Measurements from ENCODE around the gene CACNA2D4.

CACNA2D4 gene

GRCh38 chr12:1896964-1897363 lies 21.5 kb downstream of the CACNA2D4 start:
- DNase-seq (ENCODE audit: extremely low spot score), result no peak
- ChIA-PET POLR2A (no interaction called here), CTCF (no interaction called here)
- TF ChIP-seq, protein P1, sequence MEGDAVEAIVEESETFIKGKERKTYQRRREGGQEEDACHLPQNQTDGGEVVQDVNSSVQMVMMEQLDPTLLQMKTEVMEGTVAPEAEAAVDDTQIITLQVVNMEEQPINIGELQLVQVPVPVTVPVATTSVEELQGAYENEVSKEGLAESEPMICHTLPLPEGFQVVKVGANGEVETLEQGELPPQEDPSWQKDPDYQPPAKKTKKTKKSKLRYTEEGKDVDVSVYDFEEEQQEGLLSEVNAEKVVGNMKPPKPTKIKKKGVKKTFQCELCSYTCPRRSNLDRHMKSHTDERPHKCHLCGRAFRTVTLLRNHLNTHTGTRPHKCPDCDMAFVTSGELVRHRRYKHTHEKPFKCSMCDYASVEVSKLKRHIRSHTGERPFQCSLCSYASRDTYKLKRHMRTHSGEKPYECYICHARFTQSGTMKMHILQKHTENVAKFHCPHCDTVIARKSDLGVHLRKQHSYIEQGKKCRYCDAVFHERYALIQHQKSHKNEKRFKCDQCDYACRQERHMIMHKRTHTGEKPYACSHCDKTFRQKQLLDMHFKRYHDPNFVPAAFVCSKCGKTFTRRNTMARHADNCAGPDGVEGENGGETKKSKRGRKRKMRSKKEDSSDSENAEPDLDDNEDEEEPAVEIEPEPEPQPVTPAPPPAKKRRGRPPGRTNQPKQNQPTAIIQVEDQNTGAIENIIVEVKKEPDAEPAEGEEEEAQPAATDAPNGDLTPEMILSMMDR (IDR thresholded peaks at IDR 0.05; ENCODE audit: control extremely low read depth, extremely low read depth, low read depth, missing control alignments), result no peak

DNA sequence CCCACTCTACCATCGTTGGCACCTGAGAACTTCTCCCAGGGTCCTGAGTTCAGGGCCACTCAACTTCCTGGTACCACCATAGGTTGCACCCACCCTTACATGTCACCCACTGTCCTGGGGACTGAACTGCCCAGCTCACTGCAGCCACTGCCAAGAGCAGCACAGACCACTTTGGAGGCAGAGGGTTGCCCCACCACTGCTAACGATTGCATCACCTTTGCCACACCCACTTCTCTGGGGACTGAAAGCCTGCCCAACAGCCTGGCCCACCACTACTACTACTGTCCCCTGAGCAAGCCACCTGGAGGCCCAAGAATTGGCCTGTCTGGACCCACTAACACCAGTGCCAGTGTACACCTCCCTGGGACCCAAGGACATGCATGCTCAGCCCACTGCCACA lies 27.6 kb downstream of the CACNA2D4 start:
- peak; percentile 3 for DNase-seq (ENCODE audit: extremely low spot score)
- ChIA-PET POLR2A (no interaction called here), CTCF (no interaction called here)
- TF ChIP-seq, protein P1 (IDR thresholded peaks at IDR 0.05; ENCODE audit: control extremely low read depth, extremely low read depth, low read depth, missing control alignments), result no peak

DNA sequence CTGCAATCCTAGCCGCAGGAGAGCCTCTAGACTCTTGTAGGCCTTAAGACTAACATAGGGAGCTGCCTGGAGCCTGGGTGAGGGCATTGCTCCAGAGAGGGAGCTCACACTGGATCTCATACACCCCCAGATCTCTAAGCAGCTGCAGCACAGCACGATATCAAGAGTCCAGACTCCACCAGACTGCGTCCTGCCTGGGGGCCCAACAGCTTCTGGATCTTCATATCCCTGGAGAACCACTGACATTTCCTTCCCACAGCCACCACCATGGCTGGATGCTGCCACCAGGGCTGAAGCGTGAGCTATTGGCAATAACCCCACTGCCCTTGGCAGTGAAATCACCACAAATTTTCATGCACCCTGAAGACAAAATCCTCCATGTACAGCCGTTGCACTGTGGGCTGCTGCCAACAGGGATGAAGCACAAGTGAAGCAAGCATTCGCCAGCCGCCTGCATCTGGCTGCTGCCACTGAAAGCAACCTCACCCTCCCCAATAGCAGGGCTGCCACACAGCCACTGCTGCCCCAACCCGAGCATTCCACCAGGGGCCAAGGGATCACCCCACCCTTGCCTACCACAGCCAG lies 28.2 kb downstream of the CACNA2D4 start:
- TF ChIP-seq, protein P1 (IDR thresholded peaks at IDR 0.05; ENCODE audit: control extremely low read depth, extremely low read depth, low read depth, missing control alignments), result no peak
- ChIA-PET CTCF (interaction anchor here (1.2 kb wide), 1 partner anchor 61 kb away, joined by 3 read pairs; no protein-coding TSS in a partner anchor), POLR2A (no interaction called here)
- no peak for DNase-seq (ENCODE audit: extremely low spot score)

DNA sequence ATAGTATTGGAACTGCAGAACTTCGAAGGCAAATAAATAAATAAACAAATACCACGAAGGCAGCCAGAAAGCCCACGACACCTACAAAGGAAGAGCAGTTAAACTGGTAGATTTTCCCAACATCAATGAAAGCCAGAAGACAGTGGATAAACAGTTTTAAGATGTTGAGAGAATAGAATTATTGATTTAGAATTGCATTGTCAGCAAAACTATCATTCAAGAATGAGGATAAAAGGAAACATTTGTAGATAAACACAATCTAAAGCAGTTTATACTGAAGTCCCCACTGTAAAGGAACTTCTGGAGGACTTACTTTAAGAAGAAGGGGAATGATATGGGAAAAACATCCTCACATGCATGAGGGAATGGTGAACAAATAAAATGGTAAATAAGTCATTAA lies 29.5 kb downstream of the CACNA2D4 start:
- TF ChIP-seq, protein P1 (IDR thresholded peaks at IDR 0.05; ENCODE audit: control extremely low read depth, extremely low read depth, low read depth, missing control alignments), result no peak
- POLR2A ChIA-PET, result no interaction called here
- no peak for DNase-seq (ENCODE audit: extremely low spot score)
- CTCF ChIA-PET, result interaction anchor here (1.2 kb wide), 1 partner anchor 60 kb away, joined by 3 read pairs; no protein-coding TSS in a partner anchor

DNA sequence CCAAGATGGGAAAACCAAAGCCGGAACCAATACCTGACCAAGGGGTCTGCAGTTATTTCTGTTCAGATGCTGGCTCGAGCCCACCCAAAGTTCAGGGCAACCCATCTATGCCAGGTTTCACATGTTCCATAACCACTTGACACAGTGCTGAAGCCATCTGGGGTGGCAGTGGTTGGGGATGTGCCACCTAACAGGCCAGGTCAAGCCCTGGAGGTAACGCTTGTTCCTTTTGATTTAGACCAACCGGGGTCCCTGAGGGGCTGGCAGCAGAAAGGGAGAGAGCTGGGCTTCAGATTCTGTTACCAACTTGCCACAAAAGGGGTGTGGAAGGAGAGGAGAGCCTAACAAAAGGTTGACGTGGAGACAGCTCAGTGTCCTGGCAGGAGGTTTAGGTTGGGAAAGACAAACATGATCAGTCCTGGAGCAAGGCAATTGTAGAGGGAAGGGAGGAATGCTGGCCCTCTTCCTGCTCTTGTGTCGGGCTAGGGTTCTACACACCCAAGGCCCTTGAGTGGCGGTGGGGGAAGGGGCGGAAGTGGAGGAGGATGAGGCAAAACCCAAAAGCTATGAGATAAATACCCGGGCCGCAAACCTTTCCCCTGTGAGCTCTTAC lies 31.9 kb downstream of the CACNA2D4 start:
- CTCF ChIA-PET, result interaction anchor here (1.4 to 1.9 kb wide), 2 partner anchors 12 to 95 kb away, joined by 3 to 7 read pairs; no protein-coding TSS in a partner anchor
- TF ChIP-seq, protein P1 (IDR thresholded peaks at IDR 0.05; ENCODE audit: control extremely low read depth, extremely low read depth, low read depth, missing control alignments), result no peak
- DNase-seq (ENCODE audit: extremely low spot score), result no peak
- POLR2A ChIA-PET, result no interaction called here

DNA sequence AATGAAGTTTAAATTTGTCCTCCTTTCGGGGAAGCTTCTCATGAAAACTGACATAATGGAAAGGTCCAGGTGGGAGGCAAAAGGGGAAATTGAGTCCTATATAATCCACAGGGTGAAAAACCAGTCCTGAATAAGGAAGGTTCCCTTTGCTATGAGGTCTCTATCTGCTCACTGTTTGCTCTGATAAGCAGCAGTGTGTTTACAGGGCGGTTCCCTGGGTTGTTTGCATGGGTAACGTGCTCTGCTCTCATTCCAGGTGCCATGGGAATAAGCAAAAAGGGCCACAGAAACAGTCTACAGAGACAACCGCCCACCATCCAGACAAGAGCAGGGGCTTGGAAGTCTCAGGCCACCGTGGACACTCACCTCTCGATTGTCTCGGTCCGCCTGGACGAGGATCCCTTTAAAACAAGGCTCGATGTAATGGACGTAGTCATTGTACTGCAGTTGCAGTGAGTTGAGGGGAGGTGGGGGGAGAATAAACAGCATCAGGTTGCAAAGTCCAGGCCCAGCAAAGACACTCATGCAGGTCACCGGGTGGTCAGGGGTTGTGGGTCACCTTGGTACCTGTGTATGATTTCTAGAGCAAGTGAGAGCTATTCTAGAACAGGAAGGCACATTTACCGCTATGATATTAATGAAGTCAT lies 32.7 kb downstream of the CACNA2D4 start:
- ChIA-PET CTCF (interaction anchor here (1.4 kb wide), 1 partner anchor 95 kb away, joined by 3 read pairs; no protein-coding TSS in a partner anchor), POLR2A (no interaction called here)
- DNase-seq (ENCODE audit: extremely low spot score), result no peak
- TF ChIP-seq, protein P1 (IDR thresholded peaks at IDR 0.05; ENCODE audit: control extremely low read depth, extremely low read depth, low read depth, missing control alignments), result no peak
